ENCODE results near the gene ARHGAP19. TPM values are rescaled to one million over a fixed set of nuclear protein-coding genes. Genes with fewer than 3 reads are reported as not detected.

ARHGAP19 gene
- total RNA-seq, 4 donors from 2014 or later = 7.0 to 11.0 (median 8.5) TPM

GRCh38 chr10:97188261-97188711, 104.2 kb downstream of the ARHGAP19 start:
- WGBS, 2 donors = 16 to 38% methylated on average over 11 of the region's 11 CpGs
- intact Hi-C loops (cut with DNase I) = no loop called here
- Histone ChIP-seq H3K9me3 (no peaks in the 10 kb centered on the region), H3K4me1 (peaks cover 7 to 20% of the 10 kb centered on the region in 2 donors), H3K4me3 (replicated peaks in 1 of 3) (no peak overlapping the region), H3K27ac (no peak overlapping the region), H3K27me3 (no peaks in the 10 kb centered on the region), H3K36me3 (no peaks in the 10 kb centered on the region)
- TF ChIP-seq CTCF (IDR thresholded peaks at IDR 0.05) (peak in 1 of 6 experiments; percentile 13), POLR2A (IDR thresholded peaks at IDR 0.05) (no peak)
- DNase-seq = peak; percentile 56 to 66

GRCh38 chr10:97186911-97187310, 105.5 kb downstream of the ARHGAP19 start:
- intact Hi-C loops (cut with DNase I) = no loop called here
- Histone ChIP-seq H3K4me1 (peaks cover 7 to 20% of the 10 kb centered on the region in 2 donors), H3K9me3 (no peaks in the 10 kb centered on the region), H3K27ac (no peak overlapping the region), H3K36me3 (no peaks in the 10 kb centered on the region), H3K27me3 (no peaks in the 10 kb centered on the region), H3K4me3 (replicated peaks in 1 of 3) (no peak overlapping the region)
- WGBS, 2 donors = 87 to 91% methylated on average over 18 of the region's 18 CpGs
- no peak for DNase-seq
- no peak for TF ChIP-seq POLR2A (IDR thresholded peaks at IDR 0.05)
- TF ChIP-seq CTCF (IDR thresholded peaks at IDR 0.05) = no peak

GRCh38 chr10:97185326-97186058, 106.9 kb downstream of the ARHGAP19 start, which contains the start of gene SLIT1:
TSS of gene SLIT1 (minus strand) at chr10:97185959. CDS start at chr10:97185674, 285 bp downstream.
- intact Hi-C loops (cut with DNase I) = no loop called here
- Histone ChIP-seq H3K9me3 (no peaks in the 10 kb centered on the region), H3K4me1 (peaks cover 7 to 20% of the 10 kb centered on the region in 2 donors), H3K27me3 (no peaks in the 10 kb centered on the region), H3K36me3 (no peaks in the 10 kb centered on the region), H3K4me3 (replicated peaks in 1 of 3) (peak within 1 kb of the TSS in 1 of 3 donors; percentile 8), H3K27ac (no peak within 1 kb of the TSS)
- TF ChIP-seq CTCF (IDR thresholded peaks at IDR 0.05) (no peak), POLR2A (IDR thresholded peaks at IDR 0.05) (no peak)
- DNase-seq = peak; percentile 12 to 18
- WGBS, 2 donors = 1 to 2% methylated on average over 13 to 22 of the region's 74 CpGs

GRCh38 chr10:97184971-97185325, 107.5 kb downstream of the ARHGAP19 start:
- no peak for DNase-seq
- intact Hi-C loops (cut with DNase I) = no loop called here
- 52 to 57% methylated on average over 17 of the region's 17 CpGs for WGBS, 2 donors
- Histone ChIP-seq H3K27ac (no peak overlapping the region), H3K9me3 (no peaks in the 10 kb centered on the region), H3K4me3 (replicated peaks in 1 of 3) (peak overlapping the region in 1 of 3 donors; percentile 8), H3K36me3 (no peaks in the 10 kb centered on the region), H3K4me1 (peaks cover 7 to 20% of the 10 kb centered on the region in 2 donors), H3K27me3 (no peaks in the 10 kb centered on the region)
- TF ChIP-seq POLR2A (IDR thresholded peaks at IDR 0.05) (no peak), CTCF (IDR thresholded peaks at IDR 0.05) (no peak)

- no peak for DNase-seq
- no peaks in the 10 kb centered on the region for H3K36me3 ChIP-seq
- no peaks in the 10 kb centered on the region for H3K27me3 ChIP-seq
- 95 to 100% methylated on average over 3 of the region's 3 CpGs for WGBS, 2 donors
- H3K9me3 ChIP-seq = no peaks in the 10 kb centered on the region
- H3K27ac ChIP-seq = no peak overlapping the region
- intact Hi-C loops (cut with DNase I) = no loop called here
- no peak overlapping the region for H3K4me3 ChIP-seq (replicated peaks in 1 of 3)
- peaks cover 7 to 15% of the 10 kb centered on the region in 2 donors for H3K4me1 ChIP-seq
- TF ChIP-seq POLR2A (IDR thresholded peaks at IDR 0.05) = no peak
- TF ChIP-seq CTCF (IDR thresholded peaks at IDR 0.05) = no peak
Observed at GRCh38 chr10:97183314-97183713, 109.1 kb downstream of the ARHGAP19 start.

Measured in thyroid gland (tissue), 4 donors.